ENCODE measurements around the gene ARHGAP15.

The ARHGAP15 gene

GRCh38 chr2:143229952-143230351 is 100.7 kb downstream of the ARHGAP15 start:
- DNase-seq: no peak

- no peak for DNase-seq
Measured at GRCh38 chr2:143230506-143231253, 101.5 kb downstream of the ARHGAP15 start.

- DNase-seq: no peak
Measured at GRCh38 chr2:143231254-143231645, 102.0 kb downstream of the ARHGAP15 start.

GRCh38 chr2:143237146-143237777 is 108.0 kb downstream of the ARHGAP15 start:
- DNase-seq: no peak

GRCh38 chr2:143241403-143242088 is 112.3 kb downstream of the ARHGAP15 start:
- DNase-seq: no peak

- no peak for DNase-seq
Measured at GRCh38 chr2:143246246-143246645, 117.0 kb downstream of the ARHGAP15 start.

GRCh38 chr2:143246815-143247744 is 117.9 kb downstream of the ARHGAP15 start:
- DNase-seq: no peak

GRCh38 chr2:143248631-143249030 is 119.4 kb downstream of the ARHGAP15 start:
- DNase-seq: no peak

- DNase-seq: no peak
Measured at GRCh38 chr2:143251681-143252080, 122.5 kb downstream of the ARHGAP15 start.

- no peak for DNase-seq
Measured at GRCh38 chr2:143252138-143252907, 123.1 kb downstream of the ARHGAP15 start.

- no peak for DNase-seq
Measured at GRCh38 chr2:143254110-143254509, 124.9 kb downstream of the ARHGAP15 start.

- DNase-seq: no peak
Measured at GRCh38 chr2:143255086-143255485, 125.9 kb downstream of the ARHGAP15 start.

GRCh38 chr2:143255899-143256298 is 126.7 kb downstream of the ARHGAP15 start:
- DNase-seq: no peak

GRCh38 chr2:143258126-143258892 is 129.1 kb downstream of the ARHGAP15 start:
- no peak for DNase-seq

GRCh38 chr2:143259368-143259958 is 130.2 kb downstream of the ARHGAP15 start:
- DNase-seq: no peak

GRCh38 chr2:143261986-143262385 is 132.8 kb downstream of the ARHGAP15 start:
- no peak for DNase-seq

- no peak for DNase-seq
Measured at GRCh38 chr2:143262389-143262788, 133.2 kb downstream of the ARHGAP15 start.

- no peak for DNase-seq
Measured at GRCh38 chr2:143263066-143263625, 133.9 kb downstream of the ARHGAP15 start.

- no peak for DNase-seq
Measured at GRCh38 chr2:143264851-143265250, 135.6 kb downstream of the ARHGAP15 start.

GRCh38 chr2:143279672-143280071 is 150.5 kb downstream of the ARHGAP15 start:
- no peak for DNase-seq
